Measurements from ENCODE around the gene SERPINA4.

DNA sequence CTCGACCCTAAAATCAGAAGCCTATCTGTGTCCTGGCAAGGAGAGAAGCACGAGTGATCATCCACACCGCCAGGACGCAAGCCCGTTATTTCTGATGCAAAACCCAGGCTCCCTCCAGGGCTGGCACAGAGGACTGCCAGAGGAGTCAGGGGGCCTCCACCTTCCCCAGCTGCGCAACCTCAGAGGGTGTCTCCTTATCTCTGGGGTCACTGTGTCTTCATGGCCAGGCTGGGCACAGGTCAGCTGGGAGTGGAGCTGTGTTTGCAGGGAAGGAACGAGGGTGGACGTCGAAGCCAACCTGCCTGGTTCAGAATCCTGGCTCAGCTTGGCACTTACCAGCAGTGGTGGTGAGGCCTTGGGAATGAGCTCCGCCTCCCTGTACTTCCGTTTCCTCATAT lies 38.9 kb downstream of the SERPINA4 start:
- no peak for TF ChIP-seq EZH2 (IDR thresholded peaks at IDR 0.05; ENCODE audit: low read depth)
- TF ChIP-seq, protein P1, sequence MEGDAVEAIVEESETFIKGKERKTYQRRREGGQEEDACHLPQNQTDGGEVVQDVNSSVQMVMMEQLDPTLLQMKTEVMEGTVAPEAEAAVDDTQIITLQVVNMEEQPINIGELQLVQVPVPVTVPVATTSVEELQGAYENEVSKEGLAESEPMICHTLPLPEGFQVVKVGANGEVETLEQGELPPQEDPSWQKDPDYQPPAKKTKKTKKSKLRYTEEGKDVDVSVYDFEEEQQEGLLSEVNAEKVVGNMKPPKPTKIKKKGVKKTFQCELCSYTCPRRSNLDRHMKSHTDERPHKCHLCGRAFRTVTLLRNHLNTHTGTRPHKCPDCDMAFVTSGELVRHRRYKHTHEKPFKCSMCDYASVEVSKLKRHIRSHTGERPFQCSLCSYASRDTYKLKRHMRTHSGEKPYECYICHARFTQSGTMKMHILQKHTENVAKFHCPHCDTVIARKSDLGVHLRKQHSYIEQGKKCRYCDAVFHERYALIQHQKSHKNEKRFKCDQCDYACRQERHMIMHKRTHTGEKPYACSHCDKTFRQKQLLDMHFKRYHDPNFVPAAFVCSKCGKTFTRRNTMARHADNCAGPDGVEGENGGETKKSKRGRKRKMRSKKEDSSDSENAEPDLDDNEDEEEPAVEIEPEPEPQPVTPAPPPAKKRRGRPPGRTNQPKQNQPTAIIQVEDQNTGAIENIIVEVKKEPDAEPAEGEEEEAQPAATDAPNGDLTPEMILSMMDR (conservative IDR thresholded peaks at IDR 0.05) = no peak

All from PC-9 (cell line).